SU-DHL-6 (cell line): ENCODE measurements around the gene USP31.

Source experiments
- EZH2phosphoT487 ChIP-seq: fragments of 200-600 bp; sonication (generic), shearing (Covaris generic); conservative IDR thresholded peaks from 2 replicates; pipeline ENCODE4 v1.6.1; 2018; ENCODE audit warnings: mild to moderate bottlenecking, antibody characterized with exemption, low read length, moderate library complexity, mixed read lengths
- TF ChIP-seq, protein P1 (sequence below): fragments of 200-600 bp; sonication (generic); IDR thresholded peaks from one replicate; pipeline ENCODE4 v1.5.1; 2017; ENCODE audit warnings: antibody characterized with exemption, mild to moderate bottlenecking, low read length, moderate library complexity; ENCODE audit not compliant: insufficient read depth, poor library complexity, severe bottlenecking

DNA sequence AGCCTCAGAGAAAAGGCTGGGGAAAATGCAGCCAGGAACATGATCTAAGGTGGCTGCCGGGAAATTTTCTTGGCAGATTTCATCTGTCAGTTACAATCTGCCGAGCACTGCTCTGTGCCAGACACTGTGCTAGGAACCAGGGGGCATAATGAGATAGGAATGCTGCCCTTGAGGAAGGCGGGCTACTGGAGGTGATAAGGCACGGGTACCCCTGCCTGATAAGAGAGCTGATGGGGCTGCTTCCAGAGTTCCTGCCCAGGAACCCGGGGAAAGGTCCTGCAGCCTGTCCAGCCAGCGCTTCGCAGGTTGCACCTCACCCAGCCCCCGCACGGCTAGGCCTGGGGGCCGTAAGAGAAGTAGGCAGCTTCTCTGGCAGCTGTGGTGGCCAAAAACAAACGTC lies 36.4 kb upstream of the USP31 start:
- TF ChIP-seq, protein P1, sequence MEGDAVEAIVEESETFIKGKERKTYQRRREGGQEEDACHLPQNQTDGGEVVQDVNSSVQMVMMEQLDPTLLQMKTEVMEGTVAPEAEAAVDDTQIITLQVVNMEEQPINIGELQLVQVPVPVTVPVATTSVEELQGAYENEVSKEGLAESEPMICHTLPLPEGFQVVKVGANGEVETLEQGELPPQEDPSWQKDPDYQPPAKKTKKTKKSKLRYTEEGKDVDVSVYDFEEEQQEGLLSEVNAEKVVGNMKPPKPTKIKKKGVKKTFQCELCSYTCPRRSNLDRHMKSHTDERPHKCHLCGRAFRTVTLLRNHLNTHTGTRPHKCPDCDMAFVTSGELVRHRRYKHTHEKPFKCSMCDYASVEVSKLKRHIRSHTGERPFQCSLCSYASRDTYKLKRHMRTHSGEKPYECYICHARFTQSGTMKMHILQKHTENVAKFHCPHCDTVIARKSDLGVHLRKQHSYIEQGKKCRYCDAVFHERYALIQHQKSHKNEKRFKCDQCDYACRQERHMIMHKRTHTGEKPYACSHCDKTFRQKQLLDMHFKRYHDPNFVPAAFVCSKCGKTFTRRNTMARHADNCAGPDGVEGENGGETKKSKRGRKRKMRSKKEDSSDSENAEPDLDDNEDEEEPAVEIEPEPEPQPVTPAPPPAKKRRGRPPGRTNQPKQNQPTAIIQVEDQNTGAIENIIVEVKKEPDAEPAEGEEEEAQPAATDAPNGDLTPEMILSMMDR, result no peak
- TF ChIP-seq EZH2phosphoT487, result no peak
